Adipocyte (in vitro differentiated cells): ENCODE results near the gene TLR10.
A peak's percentile ranks its signal among the peaks of the same experiment; 100 is the strongest.

Source experiments
- DNase-seq: peaks from one replicate; pipeline ENCODE4 v3.0.0-alpha.2; 2015; ENCODE audit warnings: low read depth
- H3K27me3 ChIP-seq: replicated peaks from 2 replicates; pipeline ENCODE4 v1.7.0; 2013; ENCODE audit warnings: mild to moderate bottlenecking, low read length, moderate library complexity; ENCODE audit not compliant: control insufficient read depth, insufficient read depth
- H3K36me3 ChIP-seq: 2 replicates; pipeline ENCODE4 v1.7.0; 2013; ENCODE audit warnings: low read length, mild to moderate bottlenecking, moderate library complexity; ENCODE audit not compliant: control insufficient read depth, insufficient read depth, severe bottlenecking
- H3K4me1 ChIP-seq: 2 replicates; pipeline ENCODE4 v1.7.0; 2013; ENCODE audit warnings: mild to moderate bottlenecking, low read length, moderate library complexity; ENCODE audit not compliant: control insufficient read depth, insufficient read depth
- H3K4me3 ChIP-seq: 2 replicates; pipeline ENCODE4 v1.7.0; 2013; ENCODE audit warnings: mild to moderate bottlenecking, low read length, moderate library complexity
- H3K9ac ChIP-seq: 2 replicates; pipeline ENCODE4 v1.7.0; 2013; ENCODE audit warnings: mild to moderate bottlenecking, low read length, moderate library complexity
- H3K9me3 ChIP-seq: 2 replicates; pipeline ENCODE4 v1.7.0; 2013; ENCODE audit warnings: mild to moderate bottlenecking, low read length, moderate library complexity; ENCODE audit not compliant: control insufficient read depth

The TLR10 gene

GRCh38 chr4:38743866-38744265 lies 38.9 kb downstream of the TLR10 start:
- no peak for DNase-seq
- no peak overlapping the region for H3K9ac ChIP-seq
- no peaks in the 10 kb centered on the region for H3K4me1 ChIP-seq
- no peaks in the 10 kb centered on the region for H3K27me3 ChIP-seq
- H3K9me3 ChIP-seq: no peaks in the 10 kb centered on the region
- H3K36me3 ChIP-seq: no peaks in the 10 kb centered on the region
- no peak overlapping the region for H3K4me3 ChIP-seq

DNA sequence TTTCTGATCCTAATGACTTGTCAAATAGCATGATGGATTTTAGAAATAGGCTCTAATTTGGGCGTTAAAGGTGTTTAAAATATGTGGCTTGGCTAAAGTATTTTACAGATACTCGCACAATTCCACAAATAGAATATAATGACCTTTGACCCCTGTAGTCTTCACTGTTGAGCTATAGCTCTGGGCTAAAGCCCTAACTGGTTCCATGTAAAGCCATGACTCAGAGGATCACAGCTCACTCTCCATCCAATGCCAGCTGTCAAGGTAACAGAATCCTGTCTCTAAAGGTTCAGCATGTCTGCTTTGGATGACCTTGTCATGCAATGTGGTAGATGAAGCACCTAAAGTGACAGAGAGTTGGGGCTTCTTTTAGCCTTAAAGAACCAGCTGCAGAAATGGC lies 42.5 kb downstream of the TLR10 start:
- Histone ChIP-seq H3K4me1 (no peaks in the 10 kb centered on the region), H3K9ac (no peak overlapping the region), H3K36me3 (no peaks in the 10 kb centered on the region), H3K4me3 (no peak overlapping the region), H3K27me3 (peaks cover 1% of the 10 kb centered on the region), H3K9me3 (no peaks in the 10 kb centered on the region)
- no peak for DNase-seq

GRCh38 chr4:38738940-38739803 lies 43.6 kb downstream of the TLR10 start:
- Histone ChIP-seq H3K36me3 (no peaks in the 10 kb centered on the region), H3K27me3 (peaks cover 5% of the 10 kb centered on the region)

DNA sequence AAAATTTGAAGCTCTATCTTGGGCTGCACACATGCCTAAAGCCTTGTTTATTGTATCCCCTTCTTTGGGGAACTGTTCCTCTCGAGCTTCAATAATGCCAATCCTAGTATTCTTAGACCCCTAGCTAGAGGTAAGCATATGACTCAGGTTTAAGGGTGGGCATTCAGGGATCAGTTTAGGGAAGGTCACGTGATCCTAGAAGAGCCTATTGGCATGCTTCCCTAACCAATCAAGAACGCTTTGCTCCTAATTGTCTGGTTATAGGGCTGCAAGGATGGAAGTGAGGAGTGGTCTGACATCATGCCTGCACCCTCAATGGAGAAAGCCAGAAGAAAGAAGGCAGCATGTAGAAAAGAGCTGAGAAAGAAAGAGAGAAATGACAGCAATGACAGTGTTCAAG lies 46.9 kb downstream of the TLR10 start:
- H3K9ac ChIP-seq: no peak overlapping the region
- peaks cover 4% of the 10 kb centered on the region for H3K4me1 ChIP-seq
- H3K27me3 ChIP-seq: peaks cover 5% of the 10 kb centered on the region
- DNase-seq: no peak
- H3K36me3 ChIP-seq: no peaks in the 10 kb centered on the region
- H3K9me3 ChIP-seq: no peaks in the 10 kb centered on the region
- H3K4me3 ChIP-seq: no peak overlapping the region

More at GRCh38 chr4:38738940-38739803, 43.6 kb downstream of the TLR10 start:
- no peak for DNase-seq
- H3K9me3 ChIP-seq: no peaks in the 10 kb centered on the region
- H3K9ac ChIP-seq: no peak overlapping the region
- H3K4me1 ChIP-seq: no peaks in the 10 kb centered on the region
- H3K4me3 ChIP-seq: no peak overlapping the region

DNA sequence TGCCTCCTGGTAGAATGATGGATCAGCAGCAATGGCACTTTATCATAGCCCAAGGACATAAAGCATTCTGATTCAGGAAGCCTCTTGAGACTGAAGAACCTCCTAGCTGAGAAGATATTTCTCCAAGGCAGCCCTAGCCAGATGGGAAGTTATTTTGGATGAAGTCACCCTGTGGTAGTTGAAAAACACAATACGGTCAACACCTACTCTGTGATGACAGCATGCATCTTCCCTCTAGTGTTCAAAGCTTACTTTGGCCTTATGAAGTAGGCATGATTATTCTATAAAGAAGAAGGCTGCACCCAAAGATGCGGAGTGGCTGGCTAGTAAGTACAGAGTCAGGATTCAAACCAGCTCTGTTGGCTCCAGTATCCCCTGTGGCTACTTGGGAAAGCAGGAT lies 47.9 kb downstream of the TLR10 start:
- Histone ChIP-seq H3K9me3 (no peaks in the 10 kb centered on the region), H3K4me1 (peaks cover 9% of the 10 kb centered on the region), H3K36me3 (no peaks in the 10 kb centered on the region), H3K9ac (no peak overlapping the region), H3K4me3 (no peak overlapping the region), H3K27me3 (peaks cover 5% of the 10 kb centered on the region)
- no peak for DNase-seq

- DNase-seq: no peak
- Histone ChIP-seq H3K4me1 (peaks cover 9% of the 10 kb centered on the region), H3K9ac (no peak overlapping the region), H3K27me3 (peaks cover 5% of the 10 kb centered on the region), H3K9me3 (no peaks in the 10 kb centered on the region), H3K4me3 (no peak overlapping the region), H3K36me3 (no peaks in the 10 kb centered on the region)
Measured at GRCh38 chr4:38734446-38734845, 48.3 kb downstream of the TLR10 start.

GRCh38 chr4:38733663-38734062 lies 49.1 kb downstream of the TLR10 start:
- no peak overlapping the region for H3K4me3 ChIP-seq
- peaks cover 5% of the 10 kb centered on the region for H3K27me3 ChIP-seq
- no peak for DNase-seq
- no peak overlapping the region for H3K9ac ChIP-seq
- H3K36me3 ChIP-seq: no peaks in the 10 kb centered on the region
- no peaks in the 10 kb centered on the region for H3K9me3 ChIP-seq
- H3K4me1 ChIP-seq: peaks cover 9% of the 10 kb centered on the region

- no peak overlapping the region for H3K4me3 ChIP-seq
- no peaks in the 10 kb centered on the region for H3K9me3 ChIP-seq
- DNase-seq: peak; percentile 93
- H3K9ac ChIP-seq: peak overlapping the region; percentile 6
- H3K27me3 ChIP-seq: peaks cover 5% of the 10 kb centered on the region
- peaks cover 9% of the 10 kb centered on the region for H3K4me1 ChIP-seq
- H3K36me3 ChIP-seq: no peaks in the 10 kb centered on the region
Measured at GRCh38 chr4:38730830-38731646, 51.8 kb downstream of the TLR10 start.

GRCh38 chr4:38730493-38730829 lies 52.3 kb downstream of the TLR10 start:
- Histone ChIP-seq H3K9me3 (no peaks in the 10 kb centered on the region), H3K27me3 (peaks cover 5% of the 10 kb centered on the region), H3K4me3 (no peak overlapping the region), H3K4me1 (peaks cover 9% of the 10 kb centered on the region), H3K9ac (peak overlapping the region; percentile 6), H3K36me3 (no peaks in the 10 kb centered on the region)
- no peak for DNase-seq

- Histone ChIP-seq H3K9ac (no peak overlapping the region), H3K9me3 (no peaks in the 10 kb centered on the region), H3K27me3 (no peaks in the 10 kb centered on the region), H3K36me3 (no peaks in the 10 kb centered on the region), H3K4me3 (no peak overlapping the region), H3K4me1 (peaks cover 15% of the 10 kb centered on the region)
- DNase-seq: no peak
Measured at GRCh38 chr4:38728631-38729141, 54.1 kb downstream of the TLR10 start.

GRCh38 chr4:38724475-38724808 lies 58.3 kb downstream of the TLR10 start:
- Histone ChIP-seq H3K4me1 (peaks cover 6% of the 10 kb centered on the region), H3K9me3 (no peaks in the 10 kb centered on the region), H3K4me3 (no peak overlapping the region), H3K9ac (no peak overlapping the region), H3K27me3 (no peaks in the 10 kb centered on the region), H3K36me3 (no peaks in the 10 kb centered on the region)
- no peak for DNase-seq
